ENCODE measurements around the gene SORCS2. TPM values are rescaled to one million over a fixed set of nuclear protein-coding genes. Genes with fewer than 3 reads are reported as not detected.

SORCS2 gene
- total and polyA plus RNA-seq, 12 donors: 0.25 to 5.4 (median 2.2) TPM

GRCh38 chr4:7400671-7401298, 208.4 kb downstream of the SORCS2 start:
- WGBS, 2 donors: 78 to 89% methylated on average over 2 of the region's 2 CpGs
- H3K9me3 ChIP-seq: peaks cover 0 to 15% (median 0%) of the 10 kb centered on the region in 11 donors
- intact Hi-C loops (cut with DNase I): no loop called here
- H3K36me3 ChIP-seq: no peaks in the 10 kb centered on the region
- TF ChIP-seq CTCF (IDR thresholded peaks at IDR 0.05): no peak
- peaks cover 0 to 12% (median 0%) of the 10 kb centered on the region in 7 donors for H3K27me3 ChIP-seq
- no peak overlapping the region for H3K27ac ChIP-seq
- H3K4me1 ChIP-seq: peaks cover 0 to 14% (median 0%) of the 10 kb centered on the region in 9 donors
- DNase-seq: no peak
- no peak for ATAC-seq
- no peak overlapping the region for H3K4me3 ChIP-seq

- no peak overlapping the region for H3K4me3 ChIP-seq
- H3K4me1 ChIP-seq: peaks cover 0 to 14% (median 0%) of the 10 kb centered on the region in 9 donors
- peaks cover 0 to 22% (median 0%) of the 10 kb centered on the region in 11 donors for H3K9me3 ChIP-seq
- no peak for ATAC-seq
- no peak overlapping the region for H3K27ac ChIP-seq
- peaks cover 0 to 12% (median 0%) of the 10 kb centered on the region in 7 donors for H3K27me3 ChIP-seq
- TF ChIP-seq CTCF (IDR thresholded peaks at IDR 0.05): no peak
- 62 to 78% methylated on average over 4 of the region's 4 CpGs for WGBS, 2 donors
- intact Hi-C loops (cut with DNase I): no loop called here
- DNase-seq: no peak
- no peaks in the 10 kb centered on the region for H3K36me3 ChIP-seq
Observed at GRCh38 chr4:7402526-7402925, 210.2 kb downstream of the SORCS2 start.

- Histone ChIP-seq H3K27ac (no peak overlapping the region), H3K27me3 (peaks cover 0 to 10% (median 0%) of the 10 kb centered on the region in 7 donors), H3K4me3 (no peak overlapping the region), H3K36me3 (no peaks in the 10 kb centered on the region), H3K9me3 (peaks cover 0 to 27% (median 1%) of the 10 kb centered on the region in 11 donors), H3K4me1 (peaks cover 0 to 13% (median 0%) of the 10 kb centered on the region in 9 donors)
- ATAC-seq: peak; percentile 46 to 98 (median 80)
- intact Hi-C loops (cut with DNase I): no loop called here
- peak in 1 of 2 donors; percentile 27 for DNase-seq
- 40 to 44% methylated on average over 3 of the region's 3 CpGs for WGBS, 2 donors
- no peak for TF ChIP-seq CTCF (IDR thresholded peaks at IDR 0.05)
Observed at GRCh38 chr4:7403001-7403400, 210.7 kb downstream of the SORCS2 start.

GRCh38 chr4:7408166-7408565, 215.8 kb downstream of the SORCS2 start:
- WGBS, 2 donors: 78 to 90% methylated on average over 4 of the region's 4 CpGs
- no peak overlapping the region for H3K4me3 ChIP-seq
- TF ChIP-seq CTCF (IDR thresholded peaks at IDR 0.05): no peak
- H3K27me3 ChIP-seq: peaks cover 0 to 10% (median 6%) of the 10 kb centered on the region in 7 donors
- H3K27ac ChIP-seq: no peak overlapping the region
- intact Hi-C loops (cut with DNase I): no loop called here
- no peak for DNase-seq
- H3K4me1 ChIP-seq: peaks cover 0 to 2% (median 0%) of the 10 kb centered on the region in 9 donors
- ATAC-seq: no peak
- peaks cover 0 to 43% (median 5%) of the 10 kb centered on the region in 11 donors for H3K9me3 ChIP-seq
- H3K36me3 ChIP-seq: no peaks in the 10 kb centered on the region
